Astrocyte (in vitro differentiated cells and primary cell): ENCODE results near the gene ETFA. TPM values are rescaled to one million over a fixed set of nuclear protein-coding genes. Genes with fewer than 3 reads are reported as not detected.
A peak's percentile ranks its signal among the peaks of the same experiment; 100 is the strongest.

Experiments used
- DNase-seq: peaks from one replicate; pipeline ENCODE4 v3.0.0-alpha.2; 2010; ENCODE audit warnings: low read depth
- FAIRE-seq: peaks from 2 replicates; lab custom pipeline; 2011; peaks lifted over from hg19 to GRCh38; lab: Jason Lieb, UNC
- H2AFZ ChIP-seq: 2 replicates; pipeline ENCODE4 v1.6.0; 2012; ENCODE audit warnings: low read depth, low read length, inconsistent platforms
- H3K27ac ChIP-seq: 2 replicates; pipeline ENCODE4 v1.5.1; 2011; ENCODE audit warnings: low read depth, low read length, inconsistent platforms
- H3K27me3 ChIP-seq: 2 replicates; pipeline ENCODE4 v1.6.0; 2011; ENCODE audit warnings: low read length, inconsistent platforms; ENCODE audit not compliant: insufficient read depth
- H3K36me3 ChIP-seq: 2 replicates; pipeline ENCODE4 v1.5.1; 2011; ENCODE audit warnings: low read length, inconsistent platforms; ENCODE audit not compliant: insufficient read depth
- H3K4me1 ChIP-seq: 2 replicates; pipeline ENCODE4 v1.5.1; 2011; ENCODE audit warnings: low read length, inconsistent platforms; ENCODE audit not compliant: insufficient read depth
- H3K4me2 ChIP-seq: 2 replicates; pipeline ENCODE4 v1.6.0; 2012; ENCODE audit warnings: low read length, inconsistent platforms
- H3K4me3 ChIP-seq: 2 replicates; pipeline ENCODE4 v1.5.1; 2011; ENCODE audit warnings: low read depth, mild to moderate bottlenecking, low read length, inconsistent platforms; ENCODE audit not compliant: insufficient read depth
- H3K79me2 ChIP-seq: 2 replicates; pipeline ENCODE4 v1.6.0; 2012; ENCODE audit warnings: mild to moderate bottlenecking, low read length, inconsistent platforms; ENCODE audit not compliant: insufficient read depth
- H3K9ac ChIP-seq: 2 replicates; pipeline ENCODE4 v1.6.0; 2012; ENCODE audit warnings: mild to moderate bottlenecking, low read length, inconsistent platforms
- H3K9me3 ChIP-seq: 2 replicates; pipeline ENCODE4 v1.5.1; 2012; ENCODE audit warnings: low read depth, mild to moderate bottlenecking, low read length, inconsistent platforms; ENCODE audit not compliant: insufficient read depth
- H4K20me1 ChIP-seq: 2 replicates; pipeline ENCODE4 v1.6.0; 2012; ENCODE audit warnings: low read length, inconsistent platforms; ENCODE audit not compliant: insufficient read depth
- H3K27ac Mint-ChIP-seq: one replicate; pipeline ENCODE4 v1.8.0; 2021; ENCODE audit warnings: mild to moderate bottlenecking, mixed read lengths; ENCODE audit not compliant: unreplicated experiment
- H3K27me3 Mint-ChIP-seq: one replicate; pipeline ENCODE4 v1.8.0; 2021; ENCODE audit warnings: low read depth, mixed read lengths; ENCODE audit not compliant: unreplicated experiment
- H3K36me3 Mint-ChIP-seq: one replicate; pipeline ENCODE4 v1.8.0; 2021; ENCODE audit warnings: low read depth, mixed read lengths; ENCODE audit not compliant: unreplicated experiment
- H3K4me1 Mint-ChIP-seq: one replicate; pipeline ENCODE4 v1.8.0; 2021; ENCODE audit warnings: low read depth, mixed read lengths; ENCODE audit not compliant: unreplicated experiment
- H3K4me3 Mint-ChIP-seq: one replicate; pipeline ENCODE4 v1.8.0; 2021; ENCODE audit warnings: mild to moderate bottlenecking, moderate library complexity, mixed read lengths; ENCODE audit not compliant: unreplicated experiment
- H3K9me3 Mint-ChIP-seq: one replicate; pipeline ENCODE4 v1.8.0; 2021; ENCODE audit warnings: mild to moderate bottlenecking, mixed read lengths; ENCODE audit not compliant: unreplicated experiment
- EZH2 ChIP-seq: IDR thresholded peaks from 2 replicates; pipeline ENCODE4 v1.6.1; 2012; ENCODE audit warnings: mild to moderate bottlenecking, low read length, inconsistent platforms; ENCODE audit not compliant: insufficient read depth
- total RNA-seq: library from RNA; stranded (reverse); gene quantifications from 2 replicates; pipeline ENCODE4 v1.2.1, GENCODE V29; 2021
- TF ChIP-seq, protein P1 (sequence below): IDR thresholded peaks from 2 replicates; pipeline ENCODE4 v1.5.1; 2011; ENCODE audit warnings: low read depth, mild to moderate bottlenecking, inconsistent platforms, low read length, moderate library complexity; ENCODE audit not compliant: insufficient read depth

The ETFA gene
- total RNA-seq, 1 donor from 2014 or later, result 126 TPM

DNA sequence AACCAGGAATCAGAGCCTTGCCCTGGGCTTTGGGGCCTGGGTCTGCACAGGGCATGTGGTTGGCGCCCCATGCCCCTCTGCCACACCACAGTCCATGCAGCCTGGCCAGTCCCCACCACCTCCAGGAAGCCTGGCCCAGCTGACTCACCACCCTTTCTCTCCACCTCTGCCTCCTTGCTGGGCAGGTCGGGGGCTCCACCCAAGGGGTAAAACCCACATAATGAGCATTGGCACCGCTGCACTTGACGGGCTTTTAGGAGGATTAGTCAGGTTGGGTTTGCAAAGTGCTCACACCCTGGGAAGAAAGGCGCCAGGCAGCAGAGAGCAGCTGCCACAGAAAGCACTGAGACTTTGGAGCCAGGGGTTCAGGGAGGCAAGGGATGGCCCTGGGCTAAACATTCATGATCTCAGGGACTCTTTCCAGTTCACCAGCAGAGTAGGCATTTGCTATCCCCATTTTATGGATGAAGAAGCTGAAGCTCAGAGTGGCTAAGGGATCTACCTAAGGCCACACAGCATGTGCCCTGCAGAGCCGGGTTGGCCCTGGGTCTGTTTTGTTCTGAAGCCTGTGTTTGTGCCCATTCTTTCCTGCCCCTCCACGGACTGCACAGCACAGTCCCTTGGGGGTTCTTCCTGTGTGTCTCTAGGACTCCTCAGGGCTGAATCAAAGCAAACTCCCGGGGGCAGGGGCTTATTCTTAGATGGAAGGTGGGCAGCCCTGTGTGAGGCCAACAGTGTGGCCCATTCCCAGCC is 113.4 kb downstream of the ETFA start:
- no peak for FAIRE-seq
- peaks cover 4% of the 10 kb centered on the region for H3K27me3 Mint-ChIP-seq
- H3K27ac Mint-ChIP-seq, result no peak overlapping the region

DNA sequence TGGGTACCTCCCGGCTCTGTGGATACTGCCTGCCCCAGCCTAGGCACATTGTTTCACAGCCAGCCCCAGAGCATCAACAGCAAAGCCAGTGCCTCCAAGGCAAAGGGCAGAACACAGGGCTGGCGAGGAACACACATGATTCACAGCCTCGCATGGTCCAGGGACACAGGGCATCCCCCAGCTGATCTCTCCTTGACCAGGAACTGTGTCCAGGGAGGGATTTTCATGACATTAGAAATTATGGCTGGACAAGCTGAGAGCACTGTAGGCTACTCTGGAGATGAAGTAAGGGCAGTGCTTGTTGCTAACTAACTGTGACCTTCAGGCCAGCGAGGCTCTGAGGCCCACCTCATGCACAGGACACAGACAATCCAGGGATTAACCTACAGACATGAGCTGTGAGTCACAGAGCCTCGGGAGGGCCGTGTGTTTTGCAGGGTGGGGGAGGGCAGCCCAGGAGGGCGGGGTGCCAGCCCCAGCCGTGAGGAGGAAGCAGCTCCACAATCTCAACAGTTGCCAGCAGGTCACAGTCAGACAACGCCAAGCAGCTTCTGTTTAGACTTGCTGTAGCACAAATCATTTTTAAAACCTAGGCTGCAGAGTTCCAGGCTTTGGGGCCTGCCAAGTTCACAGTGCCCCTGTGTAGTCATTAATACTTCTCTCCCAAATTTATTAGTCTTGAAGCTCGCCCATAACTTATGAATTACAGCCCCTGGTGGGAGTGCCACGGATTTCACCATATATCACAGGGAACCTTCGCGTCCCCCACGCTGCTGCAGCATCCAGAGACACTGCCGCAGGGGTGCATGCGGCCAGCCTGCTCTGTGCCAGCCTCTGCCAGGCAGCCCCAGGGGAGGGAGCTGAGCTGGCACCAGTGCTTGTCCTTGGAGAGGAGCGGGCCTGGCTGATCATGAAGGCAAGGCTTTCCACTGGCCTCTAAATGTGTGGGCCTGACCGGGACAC is 114.7 kb downstream of the ETFA start:
- Histone ChIP-seq H3K36me3 (no peaks in the 10 kb centered on the region), H3K79me2 (no peaks in the 10 kb centered on the region), H3K4me2 (peak overlapping the region; percentile 61), H3K9me3 (no peaks in the 10 kb centered on the region), H2AFZ (peak overlapping the region; percentile 36), H3K27ac (no peak overlapping the region), H3K27me3 (no peaks in the 10 kb centered on the region), H4K20me1 (no peaks in the 10 kb centered on the region), H3K4me1 (peaks cover 38% of the 10 kb centered on the region), H3K9ac (no peak overlapping the region), H3K4me3 (no peak overlapping the region)
- peak; percentile 65 for FAIRE-seq
- TF ChIP-seq EZH2, result no peak
- TF ChIP-seq, protein P1, sequence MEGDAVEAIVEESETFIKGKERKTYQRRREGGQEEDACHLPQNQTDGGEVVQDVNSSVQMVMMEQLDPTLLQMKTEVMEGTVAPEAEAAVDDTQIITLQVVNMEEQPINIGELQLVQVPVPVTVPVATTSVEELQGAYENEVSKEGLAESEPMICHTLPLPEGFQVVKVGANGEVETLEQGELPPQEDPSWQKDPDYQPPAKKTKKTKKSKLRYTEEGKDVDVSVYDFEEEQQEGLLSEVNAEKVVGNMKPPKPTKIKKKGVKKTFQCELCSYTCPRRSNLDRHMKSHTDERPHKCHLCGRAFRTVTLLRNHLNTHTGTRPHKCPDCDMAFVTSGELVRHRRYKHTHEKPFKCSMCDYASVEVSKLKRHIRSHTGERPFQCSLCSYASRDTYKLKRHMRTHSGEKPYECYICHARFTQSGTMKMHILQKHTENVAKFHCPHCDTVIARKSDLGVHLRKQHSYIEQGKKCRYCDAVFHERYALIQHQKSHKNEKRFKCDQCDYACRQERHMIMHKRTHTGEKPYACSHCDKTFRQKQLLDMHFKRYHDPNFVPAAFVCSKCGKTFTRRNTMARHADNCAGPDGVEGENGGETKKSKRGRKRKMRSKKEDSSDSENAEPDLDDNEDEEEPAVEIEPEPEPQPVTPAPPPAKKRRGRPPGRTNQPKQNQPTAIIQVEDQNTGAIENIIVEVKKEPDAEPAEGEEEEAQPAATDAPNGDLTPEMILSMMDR, result no peak
- Mint-ChIP-seq H3K4me3 (no peak overlapping the region), H3K36me3 (peaks cover 5% of the 10 kb centered on the region), H3K27ac (peak overlapping the region; percentile 47), H3K4me1 (peaks cover 9% of the 10 kb centered on the region), H3K9me3 (peaks cover 7% of the 10 kb centered on the region), H3K27me3 (peaks cover 4% of the 10 kb centered on the region)
- DNase-seq, result peak; percentile 80

More for the DNA sequence above, 113.4 kb downstream of the ETFA start:
- Histone ChIP-seq H3K4me2 (no peak overlapping the region), H2AFZ (no peak overlapping the region), H3K9ac (no peak overlapping the region), H3K4me1 (peaks cover 38% of the 10 kb centered on the region), H3K4me3 (no peak overlapping the region), H3K27ac (no peak overlapping the region), H3K27me3 (no peaks in the 10 kb centered on the region), H4K20me1 (no peaks in the 10 kb centered on the region), H3K79me2 (no peaks in the 10 kb centered on the region), H3K36me3 (no peaks in the 10 kb centered on the region), H3K9me3 (no peaks in the 10 kb centered on the region)
- peaks cover 7% of the 10 kb centered on the region for H3K9me3 Mint-ChIP-seq
- peaks cover 9% of the 10 kb centered on the region for H3K4me1 Mint-ChIP-seq
- no peak for DNase-seq
- TF ChIP-seq, protein P1, result no peak
- no peak for TF ChIP-seq EZH2
- H3K36me3 Mint-ChIP-seq, result peaks cover 5% of the 10 kb centered on the region
- H3K4me3 Mint-ChIP-seq, result no peak overlapping the region
